ENCODE measurements around the gene CCDC102A. TPM values are rescaled to one million over a fixed set of nuclear protein-coding genes. Genes with fewer than 3 reads are reported as not detected.

Gene CCDC102A
- total RNA-seq, 1 experiment from 2014 or later: 4.5 TPM

DNA sequence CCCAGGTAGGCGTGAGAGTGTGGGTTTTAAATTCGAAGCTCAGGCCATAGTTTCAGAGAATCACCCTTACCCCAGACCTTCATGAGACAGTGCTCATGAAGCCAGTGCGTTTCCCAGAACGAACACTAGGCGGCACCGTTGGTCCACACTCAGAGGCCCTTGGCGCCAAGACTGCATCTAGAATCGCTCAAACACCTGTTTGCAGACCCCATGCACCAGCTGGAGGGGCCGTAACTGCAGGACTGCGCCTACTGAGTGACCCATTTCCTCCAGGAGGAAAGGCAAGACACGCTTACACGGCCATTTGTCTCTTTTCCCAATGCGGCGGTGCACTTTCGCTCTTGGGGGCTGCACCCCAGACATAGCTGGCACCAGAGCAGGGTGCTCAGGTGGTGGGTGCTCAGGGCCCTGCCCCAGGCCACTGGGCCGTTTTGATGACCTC lies 40.1 kb upstream of the CCDC102A start:
- Histone ChIP-seq H2AFZ (ENCODE audit: low read depth, low read length, poor library complexity, severe bottlenecking) (no peak overlapping the region), H3K36me3 (ENCODE audit: control insufficient read depth in 1 of 2, insufficient read depth in 2 of 2, low read length in 2 of 2) (no peaks in the 10 kb centered on the region), H3K27me3 (ENCODE audit: insufficient read depth, low read length) (no peaks in the 10 kb centered on the region), H3K27ac (ENCODE audit: low read depth, low read length) (no peak overlapping the region), H3K9me3 (ENCODE audit: control insufficient read depth in 1 of 2, insufficient read depth in 1 of 2, low read depth in 1 of 2, low read length in 2 of 2) (no peaks in the 10 kb centered on the region), H4K20me1 (ENCODE audit: insufficient read depth) (no peaks in the 10 kb centered on the region), H3K9me2 (ENCODE audit: insufficient read depth) (no peaks in the 10 kb centered on the region), H3K4me3 (replicated peaks in 1 of 2; ENCODE audit: low read depth in 1 of 2, low read length in 2 of 2) (no peak overlapping the region), H3K9ac (ENCODE audit: low read length) (no peak overlapping the region), H3K4me1 (ENCODE audit: control insufficient read depth in 1 of 2, insufficient read depth in 2 of 2, low read length in 2 of 2) (no peaks in the 10 kb centered on the region), H3K79me2 (ENCODE audit: insufficient read depth, low read length) (no peaks in the 10 kb centered on the region), H3K4me2 (ENCODE audit: low read length) (no peak overlapping the region)
- DNase-seq (ENCODE audit: low read depth, low spot score) (peak; percentile 38), ATAC-seq (peak; percentile 92)
- no TSS peak for BruUV-seq (replicated peaks)
- ChIA-PET CTCF (interaction anchor here (0.6 to 2.4 kb wide), 11 partner anchors 15 to 425 kb away, joined by 3 to 10 read pairs (median 4); partner anchors contain the start of gene KATNB1), RAD21 (ENCODE audit: low non-redundant PET in 1 of 2, low total read pairs in 2 of 2, uncharacterized antibody in 2 of 2, unreplicated experiment in 2 of 2) (interaction anchor here (0.6 to 1.7 kb wide), 3 partner anchors 15 to 141 kb away, joined by 3 to 6 read pairs (median 3); no protein-coding TSS in a partner anchor), POLR2A (no interaction called here)
- intact Hi-C loops (cut with micrococcal nuclease): loop anchor here (1.0 to 5.0 kb wide), 4 partner anchors 73 to 431 kb away; no protein-coding TSS in a partner anchor
- TF ChIP-seq CEBPB (IDR thresholded peaks at IDR 0.05; ENCODE audit: low read depth) (no peak), RAD21 (IDR thresholded peaks at IDR 0.05; ENCODE audit: low read depth) (peak; percentile 96)
- TF ChIP-seq, protein P1, sequence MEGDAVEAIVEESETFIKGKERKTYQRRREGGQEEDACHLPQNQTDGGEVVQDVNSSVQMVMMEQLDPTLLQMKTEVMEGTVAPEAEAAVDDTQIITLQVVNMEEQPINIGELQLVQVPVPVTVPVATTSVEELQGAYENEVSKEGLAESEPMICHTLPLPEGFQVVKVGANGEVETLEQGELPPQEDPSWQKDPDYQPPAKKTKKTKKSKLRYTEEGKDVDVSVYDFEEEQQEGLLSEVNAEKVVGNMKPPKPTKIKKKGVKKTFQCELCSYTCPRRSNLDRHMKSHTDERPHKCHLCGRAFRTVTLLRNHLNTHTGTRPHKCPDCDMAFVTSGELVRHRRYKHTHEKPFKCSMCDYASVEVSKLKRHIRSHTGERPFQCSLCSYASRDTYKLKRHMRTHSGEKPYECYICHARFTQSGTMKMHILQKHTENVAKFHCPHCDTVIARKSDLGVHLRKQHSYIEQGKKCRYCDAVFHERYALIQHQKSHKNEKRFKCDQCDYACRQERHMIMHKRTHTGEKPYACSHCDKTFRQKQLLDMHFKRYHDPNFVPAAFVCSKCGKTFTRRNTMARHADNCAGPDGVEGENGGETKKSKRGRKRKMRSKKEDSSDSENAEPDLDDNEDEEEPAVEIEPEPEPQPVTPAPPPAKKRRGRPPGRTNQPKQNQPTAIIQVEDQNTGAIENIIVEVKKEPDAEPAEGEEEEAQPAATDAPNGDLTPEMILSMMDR (IDR thresholded peaks at IDR 0.05 in 2 of 3, conservative IDR thresholded peaks at IDR 0.05 in 1 of 3; ENCODE audit: borderline replicate concordance in 1 of 3, insufficient read depth in 1 of 3, low read depth in 2 of 3, low read length in 2 of 3): peak; percentile 93 to 98 (median 97)

DNA sequence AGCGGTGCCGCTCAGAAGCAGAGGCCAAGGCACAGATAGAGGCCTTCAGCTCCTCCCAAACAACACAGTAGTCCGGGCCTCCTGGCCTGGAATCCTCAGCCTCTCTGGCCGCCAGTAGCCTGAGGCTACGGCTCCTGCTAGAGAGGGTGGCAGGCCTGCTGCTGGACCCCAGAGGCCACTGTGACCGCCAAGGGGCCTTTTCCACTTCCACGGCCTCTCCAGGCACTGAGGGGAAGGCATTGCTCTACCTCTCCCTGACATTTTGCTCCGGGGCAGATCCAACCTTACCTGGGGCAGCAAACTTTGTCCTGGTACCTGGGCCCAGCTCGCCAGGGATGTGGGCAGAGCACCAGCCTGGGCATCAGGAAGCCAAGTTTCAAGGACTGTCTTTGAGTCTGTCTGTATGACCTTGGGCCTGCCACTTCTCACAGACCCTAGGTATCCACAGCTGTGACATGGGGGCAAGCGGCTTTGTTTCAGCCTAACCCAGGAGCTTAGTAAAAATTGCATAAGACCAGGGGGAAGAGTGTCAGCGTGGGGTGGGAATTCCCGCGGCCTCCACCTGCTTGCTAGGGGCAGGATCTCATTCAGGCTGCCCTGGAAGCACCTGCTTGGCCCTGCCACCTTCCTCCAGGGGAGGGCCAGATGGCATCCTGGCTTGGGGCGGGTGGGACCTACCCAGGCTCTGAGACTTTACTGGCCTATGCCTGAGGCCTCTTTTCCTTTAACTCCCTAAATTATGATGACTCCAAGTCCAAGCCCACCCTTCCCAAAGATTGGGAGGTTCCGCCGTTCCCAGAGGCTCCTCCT lies 39.3 kb upstream of the CCDC102A start:
- ATAC-seq: peak; percentile 8; the same call in 1 of the 2 replicates
- TF ChIP-seq, protein P2, sequence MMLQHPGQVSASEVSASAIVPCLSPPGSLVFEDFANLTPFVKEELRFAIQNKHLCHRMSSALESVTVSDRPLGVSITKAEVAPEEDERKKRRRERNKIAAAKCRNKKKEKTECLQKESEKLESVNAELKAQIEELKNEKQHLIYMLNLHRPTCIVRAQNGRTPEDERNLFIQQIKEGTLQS (IDR thresholded peaks at IDR 0.05): no peak
- TF ChIP-seq POLR2AphosphoS5 (IDR thresholded peaks at IDR 0.05; ENCODE audit: low read depth, low read length): no peak
- no peak for TF ChIP-seq EGR1 (IDR thresholded peaks at IDR 0.05; ENCODE audit: low read depth)
- TF ChIP-seq SP1 (IDR thresholded peaks at IDR 0.05; ENCODE audit: low read depth): no peak
- TF ChIP-seq ELF1 (IDR thresholded peaks at IDR 0.05; ENCODE audit: borderline replicate concordance, low read depth): no peak
- TF ChIP-seq FOSL1 (IDR thresholded peaks at IDR 0.05; ENCODE audit: low read depth): no peak
- no peak for TF ChIP-seq POLR2A (IDR thresholded peaks at IDR 0.05; ENCODE audit: borderline replicate concordance, extremely low read depth, insufficient read depth, insufficient read length)
- TF ChIP-seq SRF (IDR thresholded peaks at IDR 0.05; ENCODE audit: low read depth): no peak
- TF ChIP-seq, protein P3, sequence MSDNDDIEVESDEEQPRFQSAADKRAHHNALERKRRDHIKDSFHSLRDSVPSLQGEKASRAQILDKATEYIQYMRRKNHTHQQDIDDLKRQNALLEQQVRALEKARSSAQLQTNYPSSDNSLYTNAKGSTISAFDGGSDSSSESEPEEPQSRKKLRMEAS (IDR thresholded peaks at IDR 0.05): no peak
- no peak for TF ChIP-seq JUND (IDR thresholded peaks at IDR 0.05)
- no peak for TF ChIP-seq CBX3 (IDR thresholded peaks at IDR 0.05; ENCODE audit: low read depth)

More for the DNA sequence above, 39.3 kb upstream of the CCDC102A start:
- H3K4me2 ChIP-seq (ENCODE audit: low read length): no peak overlapping the region
- no peak overlapping the region for H3K27ac ChIP-seq (ENCODE audit: low read depth, low read length)
- H3K36me3 ChIP-seq (ENCODE audit: control insufficient read depth in 1 of 2, insufficient read depth in 2 of 2, low read length in 2 of 2): no peaks in the 10 kb centered on the region
- ChIA-PET RAD21 (ENCODE audit: low non-redundant PET in 1 of 2, low total read pairs in 2 of 2, uncharacterized antibody in 2 of 2, unreplicated experiment in 2 of 2) (interaction anchor here (1.1 to 1.7 kb wide), 3 partner anchors 15 to 161 kb away, joined by 3 to 6 read pairs (median 3); no protein-coding TSS in a partner anchor), CTCF (interaction anchor here (0.5 to 2.4 kb wide), 10 partner anchors 15 to 426 kb away, joined by 3 to 10 read pairs (median 4); partner anchors contain the start of gene KATNB1), POLR2A (no interaction called here)
- DNase-seq (ENCODE audit: low read depth, low spot score): no peak
- H2AFZ ChIP-seq (ENCODE audit: low read depth, low read length, poor library complexity, severe bottlenecking): no peak overlapping the region
- H4K20me1 ChIP-seq (ENCODE audit: insufficient read depth): no peaks in the 10 kb centered on the region
- H3K4me3 ChIP-seq (replicated peaks in 1 of 2; ENCODE audit: low read depth in 1 of 2, low read length in 2 of 2): no peak overlapping the region
- H3K9me3 ChIP-seq (ENCODE audit: control insufficient read depth in 1 of 2, insufficient read depth in 1 of 2, low read depth in 1 of 2, low read length in 2 of 2): no peaks in the 10 kb centered on the region
- intact Hi-C loops (cut with micrococcal nuclease): loop anchor here (1.0 to 5.0 kb wide), 4 partner anchors 74 to 432 kb away; no protein-coding TSS in a partner anchor
- H3K27me3 ChIP-seq (ENCODE audit: insufficient read depth, low read length): no peaks in the 10 kb centered on the region
- no TSS peak for BruUV-seq (replicated peaks)
- H3K9ac ChIP-seq (ENCODE audit: low read length): no peak overlapping the region
- no peaks in the 10 kb centered on the region for H3K4me1 ChIP-seq (ENCODE audit: control insufficient read depth in 1 of 2, insufficient read depth in 2 of 2, low read length in 2 of 2)
- no peaks in the 10 kb centered on the region for H3K79me2 ChIP-seq (ENCODE audit: insufficient read depth, low read length)
- no peaks in the 10 kb centered on the region for H3K9me2 ChIP-seq (ENCODE audit: insufficient read depth)

Data from HCT116 (cell line).